Karpas-422 (cell line): ENCODE results near the gene RASA4B. TPM values are rescaled to one million over a fixed set of nuclear protein-coding genes. Genes with fewer than 3 reads are reported as not detected.
"Not testable (repeated sequence)": the region's sequence is repeated elsewhere in the genome, so short reads cannot be mapped to it uniquely, and the experiment has no call there.

Source experiments
- DNase-seq: peaks from one replicate; pipeline ENCODE4 v3.0.0-alpha.2; 2015
- H2AFZ ChIP-seq: fragments of 200-600 bp; sonication (generic); 2 replicates; pipeline ENCODE4 v1.6.1; 2014; ENCODE audit warnings: antibody characterized with exemption, low read length, mixed read lengths
- H3K27ac ChIP-seq: fragments of 200-600 bp; sonication (generic); 2 replicates; pipeline ENCODE4 v1.5.1; 2014; ENCODE audit warnings: mild to moderate bottlenecking, low read length, moderate library complexity
- H3K27me3 ChIP-seq: fragments of 200-600 bp; sonication (generic); 2 replicates; pipeline ENCODE4 v1.6.1; 2014; ENCODE audit warnings: low read length, mixed read lengths
- H3K36me3 ChIP-seq: fragments of 200-600 bp; sonication (generic); 2 replicates; pipeline ENCODE4 v1.6.1; 2014; ENCODE audit warnings: low read length, mixed read lengths; ENCODE audit not compliant: insufficient read depth
- H3K4me1 ChIP-seq: fragments of 200-600 bp; sonication (generic); 2 replicates; pipeline ENCODE4 v1.6.1; 2014; ENCODE audit warnings: mild to moderate bottlenecking, low read length, mixed read lengths
- H3K4me2 ChIP-seq: fragments of 200-600 bp; sonication (generic); 2 replicates; pipeline ENCODE4 v1.6.1; 2014; ENCODE audit warnings: low read length, low read depth, mild to moderate bottlenecking; ENCODE audit not compliant: poor library complexity, severe bottlenecking
- H3K4me3 ChIP-seq: fragments of 200-600 bp; sonication (generic); 2 replicates; pipeline ENCODE4 v1.5.1; 2014; ENCODE audit warnings: mild to moderate bottlenecking, antibody characterized with exemption, low read length, mixed read lengths
- H3K79me2 ChIP-seq: fragments of 200-600 bp; sonication (generic); 2 replicates; pipeline ENCODE4 v1.6.1; 2014; ENCODE audit warnings: mild to moderate bottlenecking, low read length, mixed read lengths
- H3K9ac ChIP-seq: fragments of 200-600 bp; sonication (generic); 2 replicates; pipeline ENCODE4 v1.6.0; 2014; ENCODE audit warnings: low read length
- H3K9me2 ChIP-seq: fragments of 200-600 bp; sonication (generic), shearing (Covaris generic); replicated peaks from 2 replicates; pipeline ENCODE4 v1.6.0; 2014; ENCODE audit warnings: mild to moderate bottlenecking, low read length, moderate library complexity; ENCODE audit not compliant: insufficient read depth
- H3K9me3 ChIP-seq: fragments of 300-700, 200-600 bp; sonication (generic); 2 replicates; pipeline ENCODE4 v1.6.1; 2014; ENCODE audit warnings: low read length, mixed read lengths
- H4K20me1 ChIP-seq: fragments of 200-600 bp; sonication (generic); 2 replicates; pipeline ENCODE4 v1.6.1; 2014; ENCODE audit warnings: mild to moderate bottlenecking, antibody characterized with exemption, low read length, low read depth; ENCODE audit not compliant: insufficient read depth
- total RNA-seq: library from RNA; depleted of rRNA; stranded (reverse); fragments of >200 nt; shearing (Covaris generic); gene quantifications from 2 replicates; pipeline ENCODE4 v1.2.3, GENCODE V29; 2014; ENCODE audit warnings: low replicate concordance

Gene RASA4B
- total RNA-seq, 1 experiment from 2014 or later: 2.4 TPM

DNA sequence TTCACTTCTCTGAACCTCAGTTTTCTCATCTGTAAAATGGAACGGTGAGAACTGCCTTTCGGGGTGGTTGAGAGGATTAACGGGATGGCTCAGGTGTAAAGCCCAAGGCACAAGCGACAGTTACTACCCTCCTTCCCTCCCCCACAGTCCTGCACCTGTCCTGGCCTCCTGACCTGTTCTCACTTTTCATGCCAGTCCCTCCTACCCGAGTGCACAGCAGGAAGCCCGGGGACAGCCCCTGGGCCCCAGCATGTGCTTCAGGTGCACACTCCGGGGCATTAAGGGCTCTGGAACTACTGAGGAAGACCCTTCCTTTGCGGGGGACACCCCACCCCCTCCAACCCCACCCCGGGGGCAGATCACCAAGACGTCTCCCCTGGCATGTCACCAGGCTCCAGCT is 626 bp downstream of the RASA4B start:
- not testable (repeated sequence) for H2AFZ ChIP-seq, H3K4me2 ChIP-seq, H3K27me3 ChIP-seq, H3K9ac ChIP-seq, H3K9me3 ChIP-seq, H3K79me2 ChIP-seq, H3K4me1 ChIP-seq, H3K4me3 ChIP-seq, H4K20me1 ChIP-seq, DNase-seq, H3K36me3 ChIP-seq, H3K27ac ChIP-seq, H3K9me2 ChIP-seq

DNA sequence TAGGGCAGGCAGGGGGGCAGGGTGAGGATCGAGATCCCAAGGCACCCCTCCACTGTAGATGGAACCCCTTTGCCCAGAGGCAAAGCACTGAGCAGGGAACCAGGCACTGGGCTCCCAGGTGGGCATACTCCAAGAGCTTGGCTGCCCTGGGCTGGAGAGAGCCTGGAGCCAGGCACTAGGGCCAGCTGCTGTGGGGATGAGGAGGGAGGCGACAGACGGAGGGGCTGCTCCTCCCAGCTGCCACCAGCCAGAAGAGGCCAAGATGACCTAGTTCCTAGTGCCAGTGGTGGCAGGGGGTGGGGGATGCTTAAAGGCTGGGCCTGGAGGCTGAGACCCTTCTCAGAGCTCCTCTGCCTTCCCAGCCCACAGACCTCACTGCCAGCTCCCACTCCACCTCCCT is 1.7 kb downstream of the RASA4B start:
- H3K27me3 ChIP-seq, H3K4me2 ChIP-seq, H2AFZ ChIP-seq, H3K36me3 ChIP-seq, H3K9me3 ChIP-seq, H3K27ac ChIP-seq, H3K9ac ChIP-seq, H3K4me3 ChIP-seq, H3K4me1 ChIP-seq, H3K79me2 ChIP-seq, DNase-seq, H3K9me2 ChIP-seq, H4K20me1 ChIP-seq: not testable (repeated sequence)

GRCh38 chr7:102514881-102515721 is 2.5 kb downstream of the RASA4B start:
- not testable (repeated sequence) for H3K4me1 ChIP-seq, H3K4me2 ChIP-seq, H3K27me3 ChIP-seq, H3K27ac ChIP-seq, H3K4me3 ChIP-seq, H4K20me1 ChIP-seq, H3K9me2 ChIP-seq, DNase-seq, H2AFZ ChIP-seq, H3K79me2 ChIP-seq, H3K9me3 ChIP-seq, H3K36me3 ChIP-seq, H3K9ac ChIP-seq

GRCh38 chr7:102512642-102513221 is 4.8 kb downstream of the RASA4B start:
- not testable (repeated sequence) for H3K79me2 ChIP-seq, H3K27me3 ChIP-seq, H4K20me1 ChIP-seq, H3K36me3 ChIP-seq, H2AFZ ChIP-seq, H3K4me1 ChIP-seq, H3K9ac ChIP-seq, H3K4me3 ChIP-seq, H3K27ac ChIP-seq, H3K9me2 ChIP-seq, H3K9me3 ChIP-seq
- peak; percentile 70 for DNase-seq
- peak overlapping the region; percentile 23 for H3K4me2 ChIP-seq

- H3K79me2 ChIP-seq, DNase-seq, H3K27ac ChIP-seq, H3K9me3 ChIP-seq, H3K9ac ChIP-seq, H3K4me3 ChIP-seq, H2AFZ ChIP-seq, H3K4me1 ChIP-seq, H4K20me1 ChIP-seq, H3K9me2 ChIP-seq, H3K27me3 ChIP-seq, H3K36me3 ChIP-seq: not testable (repeated sequence)
- H3K4me2 ChIP-seq: peak overlapping the region; percentile 23
Measured at GRCh38 chr7:102511860-102512522, 5.6 kb downstream of the RASA4B start.

DNA sequence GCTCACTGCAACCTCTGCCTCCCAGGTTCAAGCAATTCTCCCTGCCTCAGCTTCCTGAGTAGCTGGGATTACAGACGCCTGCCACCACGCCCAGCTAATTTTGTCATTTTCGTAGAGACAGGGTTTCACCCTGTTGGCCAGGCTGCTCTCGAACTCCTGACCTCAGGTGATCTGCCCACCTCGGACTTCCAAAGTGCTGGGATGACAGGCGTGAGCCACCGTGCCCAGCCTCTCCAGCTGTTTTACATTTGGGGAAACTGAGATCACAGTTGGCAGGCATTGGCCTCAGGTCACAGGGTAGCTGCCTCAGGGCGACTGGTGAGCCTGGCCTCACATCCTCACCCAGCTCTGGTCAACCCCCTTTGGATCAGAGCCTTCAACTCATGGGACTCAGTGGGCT is 7.0 kb downstream of the RASA4B start:
- not testable (repeated sequence) for H3K9ac ChIP-seq, H4K20me1 ChIP-seq, H3K9me2 ChIP-seq, H3K4me3 ChIP-seq, H3K79me2 ChIP-seq, H3K27me3 ChIP-seq, DNase-seq, H3K27ac ChIP-seq, H3K9me3 ChIP-seq, H3K4me2 ChIP-seq, H3K36me3 ChIP-seq, H3K4me1 ChIP-seq, H2AFZ ChIP-seq

GRCh38 chr7:102507410-102508088 is 10.0 kb downstream of the RASA4B start:
- not testable (repeated sequence) for H3K9me2 ChIP-seq, H3K79me2 ChIP-seq, H3K4me3 ChIP-seq, H3K36me3 ChIP-seq, H3K9me3 ChIP-seq, H4K20me1 ChIP-seq, H3K9ac ChIP-seq, H3K4me2 ChIP-seq, DNase-seq, H3K4me1 ChIP-seq, H3K27ac ChIP-seq, H3K27me3 ChIP-seq, H2AFZ ChIP-seq
